C4-2B (cell line): ENCODE measurements around the gene MRPL48.
"Not testable (repeated sequence)": the region's sequence is repeated elsewhere in the genome, so short reads cannot be mapped to it uniquely, and the experiment has no call there.

Experiments used
- H3K27ac ChIP-seq: fragments of 450-650 bp; 2 replicates; pipeline ENCODE4 v1.5.1; 2017
- CTCF ChIP-seq: fragments of 450-650 bp; conservative IDR thresholded peaks from 2 replicates; pipeline ENCODE4 v1.5.1; 2017; ENCODE audit warnings: mild to moderate bottlenecking
- ZFX ChIP-seq: fragments of 450-650 bp; IDR thresholded peaks from 2 replicates; pipeline ENCODE4 v1.6.1; 2017

MRPL48 gene

DNA sequence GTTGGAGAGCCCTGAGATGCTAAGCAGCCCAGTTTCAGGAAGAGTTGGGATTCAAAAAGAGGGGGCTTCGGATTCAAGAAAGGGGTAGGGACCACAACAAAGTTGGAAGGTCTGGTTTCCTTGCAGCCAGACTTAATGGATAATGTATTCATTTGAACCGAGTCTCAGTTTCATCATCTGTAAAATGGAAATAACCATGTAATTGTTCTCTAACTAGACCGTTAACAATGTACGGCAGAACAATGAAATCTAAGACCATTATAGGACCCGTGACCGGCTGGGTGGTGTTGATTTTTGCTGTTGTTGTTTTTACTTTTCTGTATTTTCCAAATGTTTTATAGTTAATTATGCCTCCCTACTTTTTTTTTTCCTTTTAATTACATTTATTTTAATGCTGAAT lies 6.4 kb upstream of the MRPL48 start:
- no peak overlapping the region for H3K27ac ChIP-seq

GRCh38 chr11:73783483-73784020 lies 4.1 kb upstream of the MRPL48 start:
- no peak for TF ChIP-seq CTCF
- no peak for TF ChIP-seq ZFX
- H3K27ac ChIP-seq, result no peak overlapping the region

More for the DNA sequence above, 6.4 kb upstream of the MRPL48 start:
- TF ChIP-seq CTCF (no peak), ZFX (no peak)

- H3K27ac ChIP-seq, result no peak overlapping the region
- TF ChIP-seq CTCF (no peak), ZFX (no peak)
These were observed 3.5 kb upstream of the MRPL48 start for GRCh38 chr11:73784080-73784634.

DNA sequence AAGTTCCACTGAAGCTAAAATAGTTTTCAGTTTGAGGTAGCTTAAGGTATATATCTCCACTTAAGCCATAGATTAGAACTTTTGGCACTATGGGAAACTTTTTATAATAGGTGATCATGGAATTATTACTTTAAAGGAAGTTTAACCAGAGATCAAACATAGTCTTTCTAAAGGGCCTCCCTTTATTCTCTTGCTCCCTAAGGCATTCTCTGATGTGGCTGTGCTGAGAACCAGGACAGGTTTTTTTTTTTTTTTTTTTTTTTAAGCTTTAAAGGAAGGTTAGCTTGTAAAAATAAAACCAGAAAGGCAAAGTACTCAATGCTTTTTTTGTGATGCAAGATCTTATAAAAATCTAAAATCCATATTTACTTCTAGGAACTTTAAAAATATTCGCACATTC lies 2.9 kb upstream of the MRPL48 start:
- H3K27ac ChIP-seq, result no peak overlapping the region
- no peak for TF ChIP-seq ZFX
- TF ChIP-seq CTCF, result no peak

- H3K27ac ChIP-seq, result not testable (repeated sequence)
These were observed 2.2 kb upstream of the MRPL48 start for GRCh38 chr11:73785467-73785866.

- H3K27ac ChIP-seq, result peak overlapping the region; percentile 85
- TF ChIP-seq CTCF (no peak), ZFX (no peak)
These were observed 527 bp upstream of the MRPL48 start for GRCh38 chr11:73787051-73787642.

DNA sequence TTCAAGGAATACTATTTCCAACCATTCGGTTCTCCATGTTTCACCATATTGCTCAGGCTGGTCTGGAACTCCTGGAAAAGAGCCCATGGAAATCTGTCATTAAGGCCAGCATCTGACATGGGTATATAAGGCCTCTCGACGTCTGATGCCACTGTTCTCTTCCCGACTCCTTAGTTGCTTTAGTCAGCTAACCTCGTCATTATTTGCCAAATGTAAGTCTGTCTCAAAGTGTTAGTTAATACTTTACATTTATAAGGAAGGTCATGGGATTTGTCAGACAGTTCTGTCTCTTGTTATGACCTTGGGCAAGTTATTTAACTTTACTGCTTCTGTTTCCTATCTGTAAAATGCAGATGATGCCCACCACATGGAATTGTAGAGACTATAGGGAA lies 1.6 kb downstream of the MRPL48 start:
- TF ChIP-seq CTCF (no peak), ZFX (no peak)
- H3K27ac ChIP-seq, result peak overlapping the region; percentile 85; the same call in 1 of the 2 replicates

DNA sequence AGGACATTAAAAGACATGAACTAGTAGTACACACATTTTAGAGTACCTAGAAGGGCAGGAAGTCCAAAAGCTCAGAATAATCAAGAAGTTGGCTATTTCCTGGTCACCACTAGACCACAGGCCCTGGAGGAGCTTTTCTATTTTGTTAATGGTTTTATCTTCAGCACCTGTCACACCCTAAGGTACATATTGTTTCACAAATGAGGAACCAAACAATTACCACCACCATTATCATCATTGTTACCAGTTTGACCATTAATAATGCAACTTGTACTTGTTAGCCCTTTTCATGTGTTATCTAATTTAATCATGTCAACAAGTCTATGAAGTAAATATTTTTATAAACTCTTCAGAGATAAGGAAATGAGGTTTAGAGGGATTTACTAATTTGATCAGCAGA lies 4.9 kb downstream of the MRPL48 start:
- no peak overlapping the region for H3K27ac ChIP-seq
- no peak for TF ChIP-seq ZFX
- TF ChIP-seq CTCF, result no peak
